ENCODE results near the gene PTPRO.

GRCh38 chr12:15561396-15561795 is 239.1 kb downstream of the PTPRO start:
- no peak for TF ChIP-seq CTCF (IDR thresholded peaks at IDR 0.05; ENCODE audit: low read depth, low read length, poor library complexity, severe bottlenecking)
- TF ChIP-seq EZH2phosphoT487 (IDR thresholded peaks at IDR 0.05; ENCODE audit: borderline replicate concordance, low read length), result no peak
